Islet of Langerhans (tissue), 1 donor: Measurements from ENCODE around the gene MRPS34.

ENCODE experiments used
- FAIRE-seq: peaks from one replicate; lab custom pipeline; 2011; peaks lifted over from hg19 to GRCh38; lab: Jason Lieb, UNC

The MRPS34 gene

GRCh38 chr16:1781254-1781653, 8.3 kb upstream of the MRPS34 start:
- FAIRE-seq: no peak

DNA sequence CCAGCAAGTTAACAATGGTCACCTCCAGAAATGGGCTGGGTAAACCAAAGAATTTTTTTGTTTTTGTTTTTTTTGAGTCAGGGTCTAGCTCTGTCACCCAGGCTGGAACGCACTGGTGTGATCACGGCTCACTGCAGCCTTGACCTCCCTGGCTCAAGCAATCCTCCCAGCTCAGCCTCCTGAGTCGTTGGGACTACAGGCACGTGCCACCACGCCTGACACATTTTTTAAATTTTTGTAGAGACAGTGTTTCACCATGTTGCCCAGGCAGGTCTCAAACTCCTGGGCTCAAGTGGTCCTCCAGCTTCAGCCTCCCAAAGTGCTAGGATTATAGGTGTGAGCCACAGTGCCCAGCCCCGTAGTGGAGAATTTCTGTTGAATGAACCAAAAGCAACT, 7.7 kb upstream of the MRPS34 start:
- FAIRE-seq: no peak

DNA sequence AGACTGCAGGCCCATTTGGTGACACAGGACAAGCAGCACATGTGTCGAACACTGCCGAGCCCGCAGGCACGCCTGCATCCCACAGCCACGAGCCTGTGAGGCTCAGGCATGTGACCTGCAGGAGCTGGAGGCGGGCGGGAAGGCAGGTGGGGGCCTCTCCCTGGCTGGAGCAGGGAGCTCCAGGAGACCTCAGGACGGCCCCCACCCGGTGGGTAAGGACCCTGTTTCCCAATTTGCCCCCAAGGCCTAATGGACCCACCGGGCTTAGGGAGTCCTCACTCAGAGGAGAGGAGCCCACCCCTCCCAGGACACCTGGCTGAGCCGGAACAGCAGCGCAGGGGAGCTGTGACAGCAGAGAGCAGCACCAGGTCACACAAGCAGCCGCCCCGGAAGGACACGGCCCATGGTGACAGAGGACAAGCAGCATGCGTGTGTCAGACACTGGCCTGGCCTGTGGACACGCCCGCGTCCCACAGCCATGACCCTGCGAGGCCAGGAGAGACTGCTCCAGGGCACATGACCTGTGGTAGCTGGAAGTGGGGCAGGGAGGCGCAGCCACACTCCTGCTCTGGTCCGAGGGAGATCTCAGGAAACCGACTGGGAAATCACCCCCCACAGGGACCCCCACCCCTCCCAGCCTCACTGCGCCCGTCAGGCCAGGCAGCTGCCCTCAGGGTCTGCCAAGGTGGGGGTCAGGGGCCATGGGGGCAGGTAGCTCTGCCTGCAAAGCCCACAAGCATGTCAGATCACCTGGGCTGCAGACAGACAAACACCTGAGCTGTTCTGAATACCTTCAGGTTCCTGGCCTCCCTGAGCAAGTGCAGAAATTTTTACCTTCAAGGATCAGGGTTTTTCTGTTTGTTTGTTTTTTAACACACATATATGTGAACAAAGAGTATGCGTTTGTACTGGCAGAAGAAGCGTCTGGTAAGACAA, 7.1 kb upstream of the MRPS34 start:
- no peak for FAIRE-seq

DNA sequence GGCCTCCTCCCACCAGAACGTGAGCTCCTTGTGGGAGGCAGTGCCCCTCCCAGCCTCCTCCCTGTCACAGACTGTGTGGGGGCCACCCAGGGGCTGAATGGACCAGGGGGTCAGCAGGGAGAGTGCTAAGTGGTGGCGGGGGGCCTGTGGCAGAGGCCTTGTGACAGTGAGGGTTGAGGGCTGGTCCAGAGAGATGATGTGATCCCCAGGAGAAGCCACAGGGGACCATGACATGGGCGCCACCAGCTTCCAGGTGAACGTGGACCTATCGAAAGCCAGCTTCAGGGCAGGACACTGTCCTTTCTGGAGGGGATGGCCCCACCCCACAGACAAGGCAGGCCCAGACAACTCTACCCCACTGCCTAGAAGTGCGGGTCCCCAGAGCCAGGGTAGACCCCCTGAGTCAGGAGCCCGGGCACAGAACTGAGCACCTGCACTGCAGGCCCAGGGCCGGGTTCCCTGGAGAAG, 6.3 kb upstream of the MRPS34 start:
- no peak for FAIRE-seq

- FAIRE-seq: no peak
Measured at GRCh38 chr16:1778200-1779179, 5.6 kb upstream of the MRPS34 start.

DNA sequence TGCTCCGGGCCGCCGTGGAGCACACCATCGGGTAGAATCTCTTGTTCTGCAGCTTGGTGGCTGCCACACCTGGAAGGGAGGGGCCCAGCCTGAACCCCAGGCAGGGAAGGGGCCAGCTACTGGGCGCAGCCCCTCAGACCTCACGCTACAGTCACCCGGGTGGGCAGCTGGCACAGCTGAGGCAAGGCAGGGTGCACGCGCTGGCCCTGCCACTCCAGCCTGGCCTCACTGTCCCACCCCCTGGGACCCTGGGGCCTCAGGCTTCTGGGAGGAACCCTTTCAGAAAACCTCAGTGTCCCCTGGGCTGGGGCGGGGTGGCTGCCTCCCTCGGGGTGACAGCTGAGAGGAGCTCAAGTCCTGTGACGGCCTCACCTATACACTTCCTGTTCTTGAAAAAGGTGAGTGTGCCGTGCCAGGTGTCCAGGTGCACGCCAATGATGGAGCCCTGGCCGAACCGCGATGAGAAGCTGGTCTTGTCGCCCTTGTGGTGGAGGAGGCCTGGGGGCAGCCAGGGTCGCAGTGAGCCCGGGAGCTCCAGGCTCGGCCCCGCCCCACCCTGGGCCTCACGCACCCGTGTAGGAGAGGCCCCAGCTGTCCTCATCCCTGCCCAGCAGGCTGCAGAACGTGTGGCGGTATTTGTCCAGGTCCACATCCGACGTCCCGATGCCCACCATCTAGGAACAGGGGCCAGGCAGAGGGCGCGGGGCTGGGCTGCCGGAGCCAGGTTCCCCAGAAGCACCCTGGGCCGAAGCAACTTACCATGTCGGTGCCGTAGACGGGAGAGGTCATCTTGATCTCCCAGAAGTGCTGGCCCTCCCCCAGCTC, 4.7 kb upstream of the MRPS34 start:
- FAIRE-seq: no peak

DNA sequence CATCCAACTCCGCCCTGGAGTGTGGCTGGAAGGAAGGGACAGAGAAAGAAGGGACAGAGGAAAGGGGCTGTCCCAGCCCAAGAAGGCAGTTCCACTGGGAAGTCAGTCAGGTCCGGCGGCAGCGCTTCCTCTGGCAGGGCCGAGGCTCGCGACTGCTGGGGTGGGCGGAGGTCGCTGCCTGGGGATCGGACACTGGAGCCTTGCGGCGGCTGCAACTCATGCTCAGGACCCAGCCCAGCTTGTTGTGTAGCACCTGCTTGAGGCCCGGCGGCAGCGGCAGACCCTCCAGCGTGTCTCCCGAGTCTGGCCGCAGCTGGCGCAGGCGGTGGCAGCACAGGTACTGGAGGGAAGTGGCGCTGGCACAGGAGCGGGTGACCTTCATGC, 4.0 kb upstream of the MRPS34 start:
- no peak for FAIRE-seq

GRCh38 chr16:1776672-1776955, 3.7 kb upstream of the MRPS34 start:
- FAIRE-seq: no peak

- FAIRE-seq: no peak
Measured at GRCh38 chr16:1775846-1776671, 3.1 kb upstream of the MRPS34 start.

GRCh38 chr16:1775006-1775845, 2.3 kb upstream of the MRPS34 start:
- FAIRE-seq: no peak

- FAIRE-seq: no peak
Measured at GRCh38 chr16:1774448-1774780, 1.5 kb upstream of the MRPS34 start.

GRCh38 chr16:1773703-1774447, 941 bp upstream of the MRPS34 start:
- no peak for FAIRE-seq

DNA sequence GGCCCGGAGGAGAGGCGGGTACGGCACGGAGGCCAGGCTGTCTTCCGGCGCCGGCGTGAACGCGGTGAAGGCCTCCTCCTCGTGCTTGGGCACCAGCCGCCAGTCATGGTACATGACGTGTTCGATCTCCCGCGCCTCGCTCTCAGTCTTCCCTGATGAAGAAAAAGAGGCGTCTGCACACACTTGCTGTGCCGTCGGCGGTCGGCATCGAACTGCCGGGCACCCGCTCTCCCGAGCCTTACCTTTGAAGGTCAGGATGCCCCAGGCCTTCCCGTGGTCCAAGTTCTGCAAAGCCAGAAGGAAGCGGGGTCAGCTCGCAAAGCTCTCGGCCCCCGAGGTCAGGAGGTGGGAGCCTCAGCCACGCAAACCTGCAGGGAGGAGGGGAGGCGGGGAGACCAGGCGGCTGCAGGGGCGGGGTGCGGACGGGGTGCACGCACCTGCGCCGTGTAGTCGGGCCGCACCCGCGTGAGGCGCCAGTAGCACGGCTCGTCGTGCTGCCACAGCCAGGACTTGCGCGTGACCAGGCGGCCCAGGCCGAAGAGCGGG, 499 bp downstream of the MRPS34 start, which contains the start of gene EME2:
Gene EME2 (plus strand): TSS at position 449 of the 546 bp plus-strand sequence. CDS start 418 bp downstream, outside the sequence.
- no peak for FAIRE-seq

DNA sequence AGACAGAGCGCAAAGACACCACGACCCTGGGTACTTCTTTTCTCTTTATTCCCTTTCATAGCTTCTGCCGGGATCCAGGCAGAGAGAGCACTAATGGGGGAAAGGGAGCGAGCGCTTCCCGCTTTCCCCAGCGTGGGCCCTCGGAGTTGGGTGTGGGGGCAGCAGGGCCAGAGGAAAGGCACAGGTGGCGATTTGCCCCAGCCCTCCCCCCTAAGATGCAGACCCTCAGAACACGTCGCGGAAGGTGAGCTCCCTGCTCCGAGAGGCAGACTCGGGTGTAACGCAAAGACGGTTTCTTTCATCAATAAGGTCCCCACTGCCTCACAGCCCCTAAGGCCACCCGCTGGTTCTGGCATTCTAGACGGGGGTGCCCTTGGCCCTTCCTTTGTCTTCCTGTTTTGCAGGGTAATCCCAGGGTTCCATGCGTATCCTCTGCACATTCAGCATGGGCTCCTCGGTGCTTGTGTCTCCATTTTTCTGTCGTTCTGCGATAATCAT, 1.0 kb downstream of the MRPS34 start:
- no peak for FAIRE-seq

DNA sequence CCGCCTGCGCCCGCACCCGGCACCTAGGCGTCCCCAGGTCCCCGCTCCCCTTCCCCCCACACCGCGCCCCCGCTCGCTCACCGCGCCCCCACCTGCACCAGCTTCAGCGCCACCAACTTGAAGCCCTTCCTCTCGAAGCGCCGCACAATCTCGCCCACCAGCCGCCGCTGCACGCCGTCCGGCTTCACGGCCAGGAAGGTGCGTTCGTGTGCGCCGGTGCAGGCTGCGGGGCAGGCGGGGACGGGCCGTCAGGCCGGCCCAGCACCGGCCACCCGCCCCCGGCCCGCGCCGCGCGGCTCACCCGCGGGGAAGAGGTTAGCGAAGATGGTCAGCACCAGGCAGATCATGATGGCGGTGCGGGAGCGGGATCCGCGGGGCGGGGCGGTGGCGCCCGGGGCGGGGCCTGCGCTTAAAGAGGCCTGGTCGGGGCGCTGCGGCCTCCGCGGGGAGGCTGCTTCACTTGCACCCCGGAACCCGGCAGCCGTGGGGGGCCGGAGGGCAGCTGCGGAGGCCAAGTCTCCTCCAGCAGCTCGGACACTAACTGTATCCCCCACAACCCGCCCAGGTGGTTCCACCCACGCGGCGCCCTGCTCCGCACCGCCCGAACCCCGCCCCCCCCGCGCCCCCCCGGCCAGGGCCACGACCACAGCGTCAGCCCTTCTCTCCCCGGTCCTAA, 1.6 kb downstream of the MRPS34 start, which contains the start of gene NME3:
Gene NME3 (minus strand): TSS at position 356 of the 676 bp plus-strand sequence. CDS start 9 bp downstream, at position 347.
- FAIRE-seq: no peak

DNA sequence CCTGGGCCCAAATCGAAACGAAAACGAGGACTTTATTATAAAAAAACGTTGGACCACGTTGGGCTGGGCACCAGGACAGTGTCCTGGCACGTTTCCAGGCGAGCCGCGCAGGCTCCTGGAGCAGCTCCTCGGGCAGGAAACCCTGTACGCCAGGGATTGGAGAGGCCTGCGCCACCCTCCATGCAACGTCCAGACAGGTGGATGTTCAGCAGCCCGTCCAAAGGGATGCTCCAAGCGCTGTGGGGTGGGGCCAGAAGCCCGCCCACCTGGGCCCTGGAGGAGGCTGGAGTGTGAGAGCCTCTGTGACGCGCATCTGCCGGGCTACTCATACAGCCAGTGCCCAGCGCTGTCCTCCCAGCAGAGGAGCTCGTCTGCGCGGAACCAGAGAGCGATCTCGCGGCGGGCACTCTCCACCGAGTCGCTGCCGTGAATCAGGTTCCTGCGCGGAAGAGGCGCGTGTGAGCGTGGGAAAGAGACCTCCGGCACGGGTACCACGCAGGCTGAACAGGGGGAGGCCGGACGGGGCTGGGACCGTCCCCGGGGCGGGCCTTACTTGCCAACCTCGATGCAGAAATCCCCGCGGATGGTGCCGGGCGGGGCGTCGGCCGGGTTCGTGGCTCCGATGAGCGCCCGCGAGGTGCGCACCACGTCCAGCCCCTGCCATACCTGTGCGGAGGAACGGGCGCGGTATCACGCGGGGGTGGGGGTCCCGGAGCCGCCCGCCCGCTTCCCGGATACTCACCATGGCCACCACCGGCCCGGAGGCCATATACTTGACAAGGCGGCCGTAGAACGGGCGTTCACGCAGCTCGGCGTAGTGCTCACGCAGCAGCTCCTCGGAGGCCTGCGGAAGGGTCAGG, 2.4 kb downstream of the MRPS34 start:
- no peak for FAIRE-seq
